Hepatocyte (in vitro differentiated cells): ENCODE data around the gene ZNF681.

ENCODE experiments used
- CTCF ChIP-seq: fragments of 200-600 bp; sonication (generic); IDR thresholded peaks from 2 replicates; pipeline ENCODE4 v1.5.1; 2016; ENCODE audit warnings: antibody characterized with exemption, mild to moderate bottlenecking; ENCODE audit not compliant: poor library complexity
- EZH2phosphoT487 ChIP-seq: fragments of 200-600 bp; sonication (generic); IDR thresholded peaks from one replicate; pipeline ENCODE4 v1.6.1; 2018; ENCODE audit warnings: antibody characterized with exemption, mild to moderate bottlenecking, low read depth, moderate library complexity; ENCODE audit not compliant: unreplicated experiment, severe bottlenecking

DNA sequence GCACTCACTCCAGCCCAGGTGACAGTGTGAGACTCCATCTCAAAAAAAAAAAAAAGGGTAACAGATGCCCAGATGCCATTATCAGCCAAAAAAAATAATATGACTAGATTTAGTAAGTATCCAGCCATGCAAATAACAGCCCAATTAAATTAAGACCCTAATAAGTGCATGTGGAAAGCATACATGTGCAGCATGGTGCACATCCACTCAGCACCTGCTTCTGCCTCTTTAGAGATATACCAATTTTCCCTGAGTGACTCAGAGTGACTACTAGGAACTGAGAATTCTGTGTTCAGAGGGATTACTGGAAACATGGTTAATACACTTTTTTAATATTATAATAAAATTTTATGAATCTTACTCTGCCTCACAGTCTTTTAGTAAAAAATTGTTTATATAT lies 41.9 kb downstream of the ZNF681 start:
- TF ChIP-seq CTCF (no peak), EZH2phosphoT487 (no peak)
